GM20431 (cell line): ENCODE measurements around the gene C1D.
"Not testable (repeated sequence)": the region's sequence is repeated elsewhere in the genome, so short reads cannot be mapped to it uniquely, and the experiment has no call there.

Experiments used
- in situ Hi-C: fragments of 300-500 bp; cut with MseI, MboI; formaldehyde crosslinking; loops from one replicate; pipeline ENCODE4 v1.15.0; 2020; ENCODE audit warnings: low sequenced_read_pairs; ENCODE audit not compliant: unreplicated experiment

C1D gene

DNA sequence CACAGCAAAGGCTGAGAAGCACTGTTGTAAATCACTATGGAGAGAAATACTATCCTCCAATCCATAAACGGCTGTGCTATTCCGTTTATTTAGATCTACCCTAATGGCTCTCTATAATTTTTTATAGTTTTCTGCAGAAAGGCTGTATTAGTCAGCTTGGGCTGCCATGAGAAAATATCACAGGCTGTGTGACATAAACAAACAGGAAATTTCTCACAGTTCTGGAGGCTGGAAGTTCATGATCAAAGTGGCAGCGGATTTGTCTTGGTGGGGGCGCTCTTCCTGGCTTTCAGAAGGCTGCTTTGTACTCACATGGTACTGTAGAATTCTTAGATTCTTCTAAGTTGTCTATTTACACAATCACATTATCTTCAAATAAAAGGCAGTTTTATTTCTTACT is 44.1 kb downstream of the C1D start:
- in situ Hi-C loops = no loop called here

DNA sequence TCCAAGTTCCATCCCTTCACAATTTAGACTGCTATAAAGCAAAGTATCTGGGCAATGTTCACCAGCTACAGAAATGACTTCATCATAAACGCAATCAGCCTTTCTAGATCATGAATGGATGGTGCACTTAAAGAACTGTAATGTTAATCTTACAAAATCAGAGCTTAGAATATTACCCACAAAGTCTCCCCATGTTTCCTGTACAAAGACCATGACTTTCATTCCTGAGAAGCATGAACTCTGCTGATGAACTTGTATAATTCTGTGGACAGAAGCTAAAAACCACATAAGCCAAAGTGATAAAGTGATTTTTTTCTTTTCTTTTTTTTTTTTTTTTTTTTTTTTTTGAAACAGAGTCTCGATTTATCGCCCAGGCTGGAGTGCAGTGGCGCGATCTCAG is 53.3 kb downstream of the C1D start:
- in situ Hi-C loops = no loop called here

DNA sequence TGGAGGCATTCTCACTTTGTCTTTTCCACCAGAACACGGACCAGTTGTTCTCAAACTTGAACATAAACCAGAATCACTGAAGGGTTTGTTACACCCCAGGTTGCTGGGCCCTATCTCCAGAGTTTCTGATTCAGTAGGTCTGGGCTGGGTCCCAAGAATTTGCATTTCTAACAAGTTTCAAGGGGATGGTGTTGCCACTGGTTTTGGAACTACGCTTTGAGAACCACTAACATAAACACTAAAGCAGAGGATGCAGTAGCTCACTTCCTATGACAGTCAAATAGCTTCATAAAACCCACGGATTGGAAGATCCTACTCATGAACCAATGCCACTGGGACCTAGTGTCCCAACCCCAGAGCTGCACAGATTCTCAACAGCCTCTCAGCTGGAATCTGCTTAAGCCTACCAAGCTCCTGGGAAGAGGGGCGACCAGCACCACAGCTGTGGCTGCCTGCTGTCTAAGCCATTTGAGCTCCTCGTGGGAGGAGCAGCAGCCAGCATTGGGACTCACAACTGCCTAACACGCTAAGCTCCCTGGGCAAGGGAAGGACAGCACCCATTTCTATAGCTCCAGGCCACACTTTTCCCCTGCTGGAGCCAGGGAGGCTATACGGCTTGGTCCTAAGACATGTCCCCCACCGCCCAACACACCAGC is 62.5 kb downstream of the C1D start:
- in situ Hi-C loops = no loop called here

DNA sequence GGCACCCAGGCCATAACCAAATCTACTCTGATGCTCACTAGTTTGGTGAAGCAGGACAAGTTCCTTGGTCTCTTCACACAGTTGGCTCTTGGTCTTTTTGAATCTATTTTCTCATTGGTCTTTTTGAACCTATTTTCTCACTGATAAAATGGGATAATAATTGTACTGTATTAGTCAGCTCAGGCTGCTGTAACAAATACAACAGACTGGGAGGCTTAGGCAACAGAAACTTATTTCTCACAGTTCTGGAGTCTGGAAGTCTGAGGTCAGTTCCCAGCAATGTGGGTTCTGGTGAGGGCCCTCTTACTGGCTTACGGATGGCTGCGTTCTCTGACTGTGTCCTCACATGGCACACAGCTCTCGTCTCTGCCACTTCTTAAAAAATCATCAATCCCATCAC is 63.5 kb downstream of the C1D start:
- in situ Hi-C loops = no loop called here

DNA sequence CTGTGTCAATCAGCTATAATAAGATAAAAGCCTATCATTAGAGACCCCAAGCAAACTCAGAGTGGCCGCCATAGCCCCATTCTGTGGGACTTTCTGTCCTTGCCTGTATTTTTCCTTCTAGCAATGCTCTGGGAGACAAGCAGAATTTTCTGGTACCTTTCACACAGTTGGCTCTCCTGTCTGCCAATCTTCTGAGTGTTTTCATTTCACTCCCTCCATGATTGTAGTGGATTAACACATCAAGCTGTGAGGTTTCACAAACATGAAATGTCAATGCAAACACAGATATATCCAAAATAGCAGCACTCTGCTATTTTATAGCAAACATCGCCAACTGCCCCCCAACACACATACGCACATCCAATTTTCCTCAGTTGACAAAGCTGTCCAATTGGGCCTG is 64.9 kb downstream of the C1D start:
- in situ Hi-C loops = no loop called here

DNA sequence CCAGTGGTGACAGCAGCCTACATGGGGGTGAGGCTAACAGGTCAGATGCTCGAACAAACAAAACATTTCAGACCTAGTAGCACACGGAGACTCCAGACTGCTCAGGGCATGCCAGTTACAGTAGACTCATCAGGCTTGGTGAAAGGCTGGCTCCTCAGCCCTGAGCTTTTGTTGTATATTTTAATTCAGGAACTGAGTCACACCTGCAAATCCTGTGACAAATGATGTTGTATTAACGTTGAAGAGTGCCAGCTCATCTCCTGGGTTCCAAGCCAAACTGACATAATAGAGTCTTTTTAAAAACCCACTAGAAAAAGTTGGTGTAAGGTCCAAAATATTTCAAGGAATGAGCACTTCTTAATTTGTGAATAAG is 65.3 kb downstream of the C1D start:
- in situ Hi-C loops = no loop called here

DNA sequence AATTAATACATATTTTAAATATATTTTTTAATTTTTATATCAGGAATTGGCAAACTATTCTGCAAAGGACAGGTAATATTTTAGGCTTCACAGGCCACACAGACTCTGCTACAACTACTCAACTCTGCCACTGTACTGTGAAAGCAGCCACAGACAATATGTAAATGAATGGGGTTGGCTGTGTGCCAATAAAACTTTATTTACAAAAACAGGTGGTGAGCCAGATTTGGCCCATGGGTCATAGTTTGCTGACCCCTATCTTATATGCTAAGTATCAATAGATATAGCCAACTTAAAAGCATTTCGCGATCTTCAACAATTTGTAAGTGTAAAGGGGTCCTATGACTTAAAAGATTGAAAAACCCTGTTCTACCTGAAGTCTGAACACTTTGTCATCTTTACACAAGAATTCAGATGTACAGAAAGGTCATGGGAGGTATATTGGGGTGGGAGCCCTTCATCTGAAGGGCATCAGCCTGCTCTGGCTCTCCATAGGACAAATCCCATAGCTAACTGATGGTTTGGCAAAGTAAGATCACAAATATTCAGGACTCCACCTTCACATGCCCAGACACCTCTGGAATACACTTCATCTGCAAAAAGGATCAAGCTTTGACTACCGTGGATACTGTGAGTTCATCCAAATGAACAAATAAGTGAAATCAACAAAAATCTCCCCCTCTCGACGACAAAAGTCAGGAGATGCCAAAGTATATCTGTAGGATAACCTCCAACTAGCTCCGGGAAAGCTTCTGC is 65.9 kb downstream of the C1D start:
- in situ Hi-C loops = no loop called here

DNA sequence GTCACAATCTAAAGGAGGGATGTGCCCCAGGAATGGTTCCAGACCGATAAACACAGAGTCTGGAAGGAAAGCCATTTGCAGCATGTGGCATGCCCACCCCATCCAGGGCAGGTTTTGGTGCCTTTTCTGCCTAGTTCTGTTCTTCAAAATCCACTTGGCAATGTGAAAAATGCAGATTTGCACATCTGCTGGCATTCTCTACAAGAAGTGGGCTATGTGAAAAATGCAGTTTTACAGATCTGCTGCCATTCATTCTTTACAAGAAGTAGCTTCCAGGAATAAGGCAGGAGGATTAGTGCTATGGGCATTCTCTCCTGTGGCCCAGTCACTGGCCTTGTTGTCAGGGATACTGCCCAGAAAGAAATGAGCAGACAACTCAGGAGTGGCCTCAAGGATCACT is 68.1 kb downstream of the C1D start:
- in situ Hi-C loops = no loop called here

DNA sequence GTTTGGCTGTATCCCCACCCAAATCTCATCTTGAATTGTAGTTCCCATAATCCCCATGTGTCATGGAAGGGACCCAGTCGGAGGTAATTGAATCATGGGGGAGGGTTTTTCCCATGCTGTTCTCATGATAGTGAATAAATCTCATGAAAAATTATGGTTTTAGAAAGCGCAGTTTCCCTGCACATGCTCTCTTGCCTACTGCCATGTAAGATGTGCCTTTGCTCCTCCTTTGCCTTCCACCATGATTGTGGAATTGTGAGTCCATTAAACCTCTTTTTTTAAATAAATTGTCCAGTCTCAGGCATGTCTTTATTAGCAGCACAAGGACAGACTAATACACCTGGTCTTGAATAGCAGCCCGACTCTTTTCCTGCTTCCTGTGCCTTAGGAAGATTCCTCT is 68.7 kb downstream of the C1D start:
- in situ Hi-C loops = not testable (repeated sequence)

DNA sequence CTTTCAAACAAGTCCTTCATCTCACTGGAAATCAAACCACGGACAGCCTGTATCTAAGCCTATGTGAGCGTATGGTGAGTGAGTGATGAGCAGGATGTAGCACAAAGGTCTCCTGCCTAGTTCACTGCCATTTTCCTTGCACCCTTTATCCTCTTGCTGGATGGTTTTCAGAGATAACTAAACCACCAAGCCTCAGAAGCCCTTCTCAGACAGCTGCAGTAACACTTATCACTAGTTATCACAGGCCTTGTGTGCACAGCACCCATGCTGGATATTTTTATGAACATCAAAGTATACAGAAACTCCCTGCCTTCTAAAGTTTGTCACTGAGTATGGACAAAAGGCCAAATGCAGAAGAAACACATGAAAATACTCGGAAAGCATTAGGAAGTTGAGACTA is 69.5 kb downstream of the C1D start:
- in situ Hi-C loops = no loop called here

DNA sequence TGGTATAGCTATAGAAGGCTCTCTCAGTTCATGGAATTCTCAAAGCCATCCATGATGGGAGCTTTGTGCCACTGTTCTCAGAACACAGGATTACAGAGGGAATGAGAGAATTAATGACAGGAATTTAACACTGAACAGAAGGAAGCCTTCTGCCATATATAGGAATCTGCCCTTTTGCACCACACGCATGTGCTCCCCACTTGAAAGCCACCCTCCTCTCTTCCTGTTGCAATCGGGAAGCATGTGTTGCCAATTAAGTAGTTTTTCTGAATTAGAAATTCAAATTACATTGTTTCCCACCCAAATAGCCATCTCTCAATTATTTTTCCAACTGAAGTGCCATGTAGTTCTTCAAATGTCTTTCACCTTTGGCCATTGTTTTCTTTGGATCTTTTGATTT is 71.3 kb downstream of the C1D start:
- in situ Hi-C loops = no loop called here
